Gastrocnemius medialis (tissue), 4 donors: ENCODE data around the gene NUP88. TPM values are rescaled to one million over a fixed set of nuclear protein-coding genes. Genes with fewer than 3 reads are reported as not detected.

Experiments
- ATAC-seq, 2 donors: fragments of 150-250 bp; one replicate each; pipeline ENCODE4 v1.9.1; 2016
- DNase-seq, 2 donors: peaks; one replicate each; pipeline ENCODE4 v3.0.0-alpha.2; 2019
- H3K27ac ChIP-seq, 4 donors: fragments of 200-600 bp; sonication (generic); 1 replicate in 1 of 4; 2 replicates in 3 of 4; pipeline ENCODE4 v1.5.1; 2016 to 2018; ENCODE audit warnings: mild to moderate bottlenecking in 2 of 4, moderate library complexity in 1 of 4
- H3K27me3 ChIP-seq, 3 donors: fragments of 200-600 bp; sonication (generic) in 2 of 3; 1 replicate in 1 of 3; 2 replicates in 2 of 3; pipeline versions ENCODE4 v1.5.1 to v1.6.0; 2016 to 2019; ENCODE audit warnings: mild to moderate bottlenecking in 1 of 3, moderate library complexity in 1 of 3
- H3K36me3 ChIP-seq, 2 donors: fragments of 200-600 bp; sonication (generic) in 1 of 2; one replicate each; pipeline ENCODE4 v1.5.1; 2017 to 2018
- H3K4me1 ChIP-seq, 2 donors: fragments of 200-600 bp; sonication (generic) in 1 of 2; one replicate each; pipeline ENCODE4 v1.5.1; 2016 to 2017; ENCODE audit warnings: mild to moderate bottlenecking in 2 of 2
- H3K4me3 ChIP-seq, 4 donors: fragments of 200-600 bp; sonication (generic) in 3 of 4; 1 replicate in 1 of 4; 2 replicates in 3 of 4; pipeline ENCODE4 v1.5.1; 2016 to 2019; ENCODE audit warnings: mild to moderate bottlenecking in 2 of 4
- H3K9me3 ChIP-seq, 3 donors: fragments of 200-600 bp; sonication (generic) in 2 of 3; 1 replicate in 1 of 3; 2 replicates in 2 of 3; pipeline ENCODE4 v1.5.1; 2016 to 2019
- POLR2A ChIP-seq, 2 donors: fragments of 450-650 bp; IDR thresholded peaks; one replicate each; pipeline ENCODE4 v1.6.1; 2017; ENCODE audit warnings: antibody characterized with exemption in 2 of 2, mild to moderate bottlenecking in 2 of 2, moderate library complexity in 2 of 2
- in situ Hi-C, 4 donors: fragments of 200-750 bp; cut with MboI; loops; one replicate each; pipeline versions ENCODE4 v1.15.0 to v1.8.0; 2017; ENCODE audit warnings: low sequenced_read_pairs in 4 of 4
- intact Hi-C: fragments of 100-400 bp; cut with DNase I; formaldehyde crosslinking; loops from one replicate; pipeline ENCODE4 v1.15.1; 2023; ENCODE audit warnings: low total_unique reads
- total RNA-seq, 4 donors: library from RNA; depleted of rRNA; stranded (reverse); fragments of >200 nt; gene quantifications; one replicate each; pipeline versions ENCODE4 v1.1.0 to v1.2.3, GENCODE V29; 2016
- TF ChIP-seq, protein P1 (sequence below), 5 experiments: fragments of 450-650 bp in 3 of 5; fragments of 200-600 bp in 2 of 5; sonication (generic) in 2 of 5; IDR thresholded peaks in 4 of 5; conservative IDR thresholded peaks in 1 of 5; 1 replicate in 4 of 5; 2 replicates in 1 of 5; pipeline ENCODE4 v1.5.1; 2016 to 2019; ENCODE audit warnings: antibody characterized with exemption in 5 of 5, mild to moderate bottlenecking in 3 of 5, moderate library complexity in 3 of 5

Gene NUP88
- total RNA-seq, 4 donors from 2014 or later: 140 to 197 (median 166) TPM

GRCh38 chr17:5425826-5426225, 6.4 kb upstream of the NUP88 start:
- in situ Hi-C loops: loop anchor here in 1 of 4 donors (25.0 kb wide), 1 partner anchor 189 kb away; the partner anchor contains the start of gene SCIMP
- no peaks in the 10 kb centered on the region for H3K27me3 ChIP-seq
- intact Hi-C loops: no loop called here
- H3K9me3 ChIP-seq: no peaks in the 10 kb centered on the region
- ATAC-seq (no peak), DNase-seq (no peak)
- H3K36me3 ChIP-seq: peaks cover 0 to 92% of the 10 kb centered on the region in 2 donors
- peaks cover 9 to 10% of the 10 kb centered on the region in 2 donors for H3K4me1 ChIP-seq
- no peak for TF ChIP-seq POLR2A (IDR thresholded peaks at IDR 0.05)
- TF ChIP-seq, protein P1, sequence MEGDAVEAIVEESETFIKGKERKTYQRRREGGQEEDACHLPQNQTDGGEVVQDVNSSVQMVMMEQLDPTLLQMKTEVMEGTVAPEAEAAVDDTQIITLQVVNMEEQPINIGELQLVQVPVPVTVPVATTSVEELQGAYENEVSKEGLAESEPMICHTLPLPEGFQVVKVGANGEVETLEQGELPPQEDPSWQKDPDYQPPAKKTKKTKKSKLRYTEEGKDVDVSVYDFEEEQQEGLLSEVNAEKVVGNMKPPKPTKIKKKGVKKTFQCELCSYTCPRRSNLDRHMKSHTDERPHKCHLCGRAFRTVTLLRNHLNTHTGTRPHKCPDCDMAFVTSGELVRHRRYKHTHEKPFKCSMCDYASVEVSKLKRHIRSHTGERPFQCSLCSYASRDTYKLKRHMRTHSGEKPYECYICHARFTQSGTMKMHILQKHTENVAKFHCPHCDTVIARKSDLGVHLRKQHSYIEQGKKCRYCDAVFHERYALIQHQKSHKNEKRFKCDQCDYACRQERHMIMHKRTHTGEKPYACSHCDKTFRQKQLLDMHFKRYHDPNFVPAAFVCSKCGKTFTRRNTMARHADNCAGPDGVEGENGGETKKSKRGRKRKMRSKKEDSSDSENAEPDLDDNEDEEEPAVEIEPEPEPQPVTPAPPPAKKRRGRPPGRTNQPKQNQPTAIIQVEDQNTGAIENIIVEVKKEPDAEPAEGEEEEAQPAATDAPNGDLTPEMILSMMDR (IDR thresholded peaks at IDR 0.05 in 4 of 5, conservative IDR thresholded peaks at IDR 0.05 in 1 of 5): no peak
- no peak overlapping the region for H3K27ac ChIP-seq
- H3K4me3 ChIP-seq: no peak overlapping the region

DNA sequence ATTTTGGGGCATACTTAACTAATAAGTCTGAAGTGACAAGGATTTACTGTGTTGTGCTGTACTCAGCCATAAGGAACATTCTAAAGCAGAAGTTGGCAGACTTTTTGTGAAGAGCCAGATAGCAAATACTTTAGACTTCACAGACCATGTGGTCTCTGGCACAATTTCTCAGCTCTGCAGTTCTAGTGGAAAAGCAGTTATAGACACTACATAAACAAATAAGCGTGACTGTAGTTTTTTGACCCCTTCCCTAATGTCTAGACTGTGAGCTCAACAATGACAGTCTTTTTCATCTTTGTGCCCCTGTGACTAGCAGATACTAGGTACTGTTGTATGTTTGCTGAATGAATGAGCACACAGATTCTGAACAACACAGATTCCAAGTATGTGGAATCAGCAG, 5.4 kb upstream of the NUP88 start:
- Histone ChIP-seq H3K4me1 (peaks cover 13 to 14% of the 10 kb centered on the region in 2 donors), H3K4me3 (no peak overlapping the region), H3K9me3 (no peaks in the 10 kb centered on the region), H3K27me3 (no peaks in the 10 kb centered on the region), H3K27ac (no peak overlapping the region), H3K36me3 (peaks cover 0 to 83% of the 10 kb centered on the region in 2 donors)
- no peak for TF ChIP-seq POLR2A (IDR thresholded peaks at IDR 0.05)
- TF ChIP-seq, protein P1 (IDR thresholded peaks at IDR 0.05 in 4 of 5, conservative IDR thresholded peaks at IDR 0.05 in 1 of 5): no peak
- intact Hi-C loops (no loop called here), in situ Hi-C loops (loop anchor here in 1 of 4 donors (25.0 kb wide), 1 partner anchor 188 kb away; the partner anchor contains the start of gene SCIMP)
- no peak for ATAC-seq
- no peak for DNase-seq

DNA sequence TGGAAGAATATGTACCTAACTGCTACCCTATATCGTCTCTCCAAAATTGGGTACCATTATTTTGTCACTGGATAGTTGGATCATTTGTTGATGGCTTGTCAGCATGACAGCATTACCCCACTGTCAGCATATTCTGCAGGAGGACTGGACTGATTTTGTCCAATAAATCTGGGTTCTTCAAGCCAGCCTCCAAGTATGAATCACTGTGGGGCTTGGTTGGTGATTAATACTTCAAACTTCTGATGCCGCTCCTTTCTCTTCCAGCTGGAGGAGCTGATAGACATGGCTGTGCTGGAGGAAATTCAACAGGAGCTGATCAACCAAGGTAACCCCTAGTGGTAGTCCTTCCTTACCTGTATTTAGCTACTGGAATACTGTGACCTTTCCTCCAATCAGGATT, 3.0 kb upstream of the NUP88 start:
- Histone ChIP-seq H3K27ac (no peak overlapping the region), H3K27me3 (no peaks in the 10 kb centered on the region), H3K36me3 (peaks cover 0 to 59% of the 10 kb centered on the region in 2 donors), H3K9me3 (no peaks in the 10 kb centered on the region), H3K4me1 (peaks cover 21 to 24% of the 10 kb centered on the region in 2 donors), H3K4me3 (no peak overlapping the region)
- intact Hi-C loops (no loop called here), in situ Hi-C loops (no loop called here)
- no peak for ATAC-seq
- no peak for TF ChIP-seq POLR2A (IDR thresholded peaks at IDR 0.05)
- TF ChIP-seq, protein P1 (IDR thresholded peaks at IDR 0.05 in 4 of 5, conservative IDR thresholded peaks at IDR 0.05 in 1 of 5): no peak
- DNase-seq: no peak

DNA sequence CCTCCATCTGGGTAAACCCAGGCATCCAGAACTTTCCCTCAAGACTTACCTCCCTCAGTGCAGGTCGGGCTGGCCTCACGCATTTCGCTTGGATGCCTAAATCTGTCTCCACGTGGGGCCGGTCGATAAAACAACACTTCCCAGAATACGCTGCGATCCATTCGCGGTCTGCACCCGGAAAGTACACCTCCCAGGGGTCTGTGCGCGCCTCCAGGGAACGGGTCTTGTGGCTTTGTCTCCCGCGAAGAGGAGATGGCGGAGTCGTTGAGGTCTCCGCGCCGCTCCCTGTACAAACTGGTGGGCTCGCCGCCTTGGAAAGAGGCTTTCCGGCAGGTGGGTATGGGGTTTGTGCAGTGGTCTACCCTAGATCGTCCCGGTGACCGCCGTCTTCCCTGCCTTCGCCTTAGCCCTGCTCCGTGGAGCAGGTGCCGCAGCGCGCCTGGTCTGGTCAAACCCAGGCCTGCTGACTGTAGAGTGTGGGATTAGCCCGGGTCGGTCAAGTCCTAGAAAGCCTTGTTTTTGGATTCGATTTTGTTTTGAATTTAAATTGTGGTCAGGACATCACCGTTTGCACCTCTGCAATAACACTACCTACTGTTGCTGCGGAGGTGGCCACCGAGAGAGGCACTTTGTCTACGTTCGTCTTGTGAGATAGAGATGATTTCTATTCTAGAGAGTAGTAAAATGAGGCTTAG, 644 bp upstream of the NUP88 start, which contains the start of gene RPAIN:
TSS of gene RPAIN (plus strand) at position 224 of the 695 bp plus-strand sequence. CDS start at position 253, 29 bp downstream.
- TF ChIP-seq POLR2A (IDR thresholded peaks at IDR 0.05): peak in 1 of 2 donors; percentile 59
- TF ChIP-seq, protein P1 (IDR thresholded peaks at IDR 0.05 in 4 of 5, conservative IDR thresholded peaks at IDR 0.05 in 1 of 5): no peak
- Histone ChIP-seq H3K4me1 (peaks cover 28 to 30% of the 10 kb centered on the region in 2 donors), H3K27me3 (no peaks in the 10 kb centered on the region), H3K9me3 (no peaks in the 10 kb centered on the region), H3K36me3 (peaks cover 0 to 41% of the 10 kb centered on the region in 2 donors), H3K27ac (peak within 1 kb of the TSS; percentile 86 to 98 (median 94)), H3K4me3 (peak within 1 kb of the TSS; percentile 76 to 99 (median 92))
- intact Hi-C loops: loop anchor here (1.0 to 2.0 kb wide), 4 partner anchors 19 to 136 kb away; partner anchors contain the start of genes C1QBP, DERL2 and MIS12
- DNase-seq: peak; percentile 86 to 87
- peak; percentile 85 to 86 for ATAC-seq
- in situ Hi-C loops: no loop called here
